Stimulated activated CD8-positive, alpha-beta memory T cell treated with anti-CD3 and anti-CD28 coated beads, Interleukin-4, amount 100 ng/mL, for 24 hours (primary cell): ENCODE measurements around the gene ANKRD7.
"Not testable (repeated sequence)": the region's sequence is repeated elsewhere in the genome, so short reads cannot be mapped to it uniquely, and the experiment has no call there.

Experiments used
- DNase-seq: peaks from one replicate; pipeline ENCODE4 v3.0.0-alpha.2; 2020; ENCODE audit warnings: low read depth

The ANKRD7 gene

GRCh38 chr7:118239014-118239413, 14.5 kb downstream of the ANKRD7 start:
- DNase-seq = no peak

DNA sequence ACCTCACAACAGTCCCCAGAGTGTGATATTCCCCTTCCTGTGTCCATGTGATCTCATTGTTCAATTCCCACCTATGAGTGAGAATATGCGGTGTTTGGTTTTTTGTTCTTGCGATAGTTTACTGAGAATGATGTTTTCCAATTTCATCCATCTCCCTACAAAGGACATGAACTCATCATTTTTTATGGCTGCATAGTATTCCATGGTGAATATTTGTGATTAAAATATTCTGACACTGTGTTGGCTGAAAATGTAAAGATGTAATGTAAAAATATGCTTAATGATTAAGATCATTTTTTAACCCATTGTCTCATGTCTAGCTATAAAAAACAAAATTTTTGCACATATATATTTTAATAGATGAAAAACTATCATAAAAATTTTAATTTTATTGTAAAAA, 15.8 kb downstream of the ANKRD7 start:
- DNase-seq = not testable (repeated sequence)

DNA sequence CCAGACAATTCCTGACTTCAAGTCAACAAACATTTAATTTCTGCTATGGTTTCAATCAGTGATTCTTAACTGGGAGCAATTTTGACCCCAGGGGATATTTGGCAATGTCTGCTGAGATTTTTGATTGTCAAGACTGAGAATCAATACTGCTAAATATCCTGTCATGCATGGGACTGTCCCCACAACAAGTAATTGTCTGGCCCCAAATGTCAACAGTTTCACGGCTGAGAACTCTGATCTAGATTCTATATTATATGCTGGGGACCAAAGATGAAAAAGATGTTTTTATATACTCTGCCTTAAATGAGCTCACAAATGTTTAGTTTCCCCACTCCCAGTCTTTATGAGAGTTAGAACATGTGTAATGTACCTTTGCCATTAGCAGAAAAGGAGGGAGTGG, 19.2 kb downstream of the ANKRD7 start:
- no peak for DNase-seq

- DNase-seq = no peak
These were observed 20.9 kb downstream of the ANKRD7 start for GRCh38 chr7:118245267-118246040.

DNA sequence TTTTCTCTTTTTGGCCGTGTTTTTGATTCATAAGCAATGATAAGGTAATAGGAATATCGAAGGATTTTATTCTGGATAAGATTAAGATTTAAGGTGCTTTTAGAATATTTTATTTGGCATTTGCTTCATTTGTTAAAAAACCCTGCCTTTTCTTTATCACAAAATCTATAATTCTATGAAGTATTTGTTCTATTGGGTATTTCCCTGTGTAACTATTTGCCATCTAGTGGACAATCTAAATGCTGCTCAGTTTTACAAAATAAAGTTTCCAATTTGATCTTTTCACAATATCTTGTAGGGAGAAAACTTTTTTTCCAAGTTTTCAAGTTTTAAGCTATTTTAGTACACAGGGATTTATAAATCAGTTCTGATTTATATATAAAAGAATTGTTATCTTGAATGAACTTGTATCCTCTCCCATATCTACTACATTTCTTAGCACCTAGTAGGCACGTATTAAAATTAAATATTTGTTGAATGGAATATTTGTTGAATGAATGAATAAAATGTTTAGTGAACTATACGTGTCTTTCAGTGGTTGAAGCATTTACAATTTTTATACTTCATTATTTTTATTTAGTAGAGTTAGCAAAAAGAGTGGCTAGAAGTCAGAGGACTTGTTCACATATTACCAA, 26.5 kb downstream of the ANKRD7 start:
- no peak for DNase-seq

- DNase-seq = no peak
These were observed 27.6 kb downstream of the ANKRD7 start for GRCh38 chr7:118252087-118252486.

- DNase-seq = no peak
These were observed 34.6 kb downstream of the ANKRD7 start for GRCh38 chr7:118259115-118259514.

GRCh38 chr7:118264836-118265235, 40.3 kb downstream of the ANKRD7 start:
- DNase-seq = no peak

DNA sequence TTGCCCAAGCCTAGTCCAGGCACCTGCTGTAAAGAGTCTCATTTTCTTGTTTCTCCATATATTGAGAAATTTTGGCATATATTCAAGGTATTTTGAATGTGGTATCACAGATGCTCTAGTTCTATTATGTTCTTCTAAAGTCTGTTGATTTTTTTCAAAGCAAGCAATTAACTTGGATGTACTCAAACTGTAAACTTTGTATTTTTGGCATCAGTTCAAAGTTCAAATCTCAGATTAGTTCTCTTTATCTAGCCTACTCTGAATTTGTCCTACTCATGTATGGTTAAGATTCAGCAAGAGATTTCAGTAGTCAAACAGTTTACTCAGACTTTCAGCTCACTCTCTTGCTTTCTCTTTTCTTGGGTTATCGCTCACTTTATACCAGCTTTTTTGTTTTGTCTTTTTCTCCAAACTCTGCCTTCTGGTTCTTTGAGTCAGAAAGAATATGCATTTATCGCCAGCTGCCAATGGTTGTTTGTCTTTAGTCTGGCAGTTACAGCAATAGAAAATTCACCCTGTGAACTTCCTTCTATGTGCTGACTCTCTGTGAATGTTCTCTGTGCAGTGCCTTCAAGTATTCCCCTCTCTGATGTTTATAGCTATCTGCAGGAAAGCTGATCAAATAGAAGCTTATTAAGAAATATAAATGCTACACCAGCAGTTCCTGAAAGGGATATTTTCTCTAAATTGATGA, 56.0 kb downstream of the ANKRD7 start:
- DNase-seq = no peak

GRCh38 chr7:118281196-118281595, 56.7 kb downstream of the ANKRD7 start:
- no peak for DNase-seq

GRCh38 chr7:118285358-118285757, 60.9 kb downstream of the ANKRD7 start:
- no peak for DNase-seq

DNA sequence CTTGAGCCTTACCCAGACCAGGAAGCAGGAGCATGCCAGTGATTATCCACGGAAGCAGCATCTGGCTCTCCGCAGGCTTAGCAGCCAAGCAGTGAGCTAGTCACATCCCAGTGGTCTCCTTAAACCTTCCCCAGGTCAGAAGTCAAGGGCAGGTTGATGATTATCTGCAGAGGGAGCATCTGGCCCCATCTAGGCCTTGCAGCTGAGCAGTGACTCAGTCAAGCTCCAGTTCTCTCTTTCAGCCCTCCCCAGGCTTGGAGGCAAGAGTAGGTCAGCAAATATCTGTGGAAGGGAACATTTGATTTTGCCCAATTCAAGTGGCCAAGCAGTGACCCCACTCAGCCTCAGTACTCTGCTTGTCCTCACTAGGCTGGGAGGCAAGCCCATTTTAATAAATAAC, 61.6 kb downstream of the ANKRD7 start:
- no peak for DNase-seq

DNA sequence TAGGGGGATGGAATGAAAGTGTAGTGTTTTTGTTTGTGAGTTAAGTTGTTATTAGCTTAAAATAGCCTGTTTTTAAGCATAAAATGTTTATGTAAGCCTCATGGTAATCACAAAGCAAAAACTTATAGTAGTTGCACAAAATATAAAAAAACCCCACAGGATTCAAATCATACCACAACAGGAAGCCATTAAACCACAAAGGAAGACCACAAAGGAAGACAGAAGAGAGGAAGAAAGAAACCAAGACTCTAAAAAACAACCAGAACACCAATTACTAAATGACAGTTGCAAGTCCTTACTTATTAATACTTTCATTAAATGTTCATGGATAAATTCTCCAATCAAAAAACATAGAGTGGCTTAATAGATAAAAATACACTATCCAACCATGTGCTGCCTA, 63.6 kb downstream of the ANKRD7 start:
- DNase-seq = no peak

DNA sequence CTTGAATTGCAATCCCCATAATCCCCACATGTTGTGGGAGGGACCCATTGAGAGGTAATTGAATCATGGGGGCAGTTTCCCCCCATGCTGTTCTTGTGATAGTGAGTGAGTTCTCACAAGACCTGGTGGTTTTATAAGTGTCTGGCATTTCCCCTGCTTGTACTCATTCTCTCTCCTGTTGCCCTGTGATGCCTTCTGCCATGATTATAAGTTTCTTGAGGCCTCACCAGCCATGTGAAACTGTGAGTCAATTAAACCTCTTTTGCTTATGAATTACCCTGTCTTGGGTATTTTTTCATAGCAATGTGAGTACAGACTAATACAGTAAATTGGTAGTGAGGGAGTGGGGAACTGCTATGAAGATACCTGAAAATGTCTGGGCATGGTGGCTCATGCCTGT, 65.0 kb downstream of the ANKRD7 start:
- DNase-seq = no peak
